K562 (cell line): ENCODE data around the gene RBBP8. TPM values are rescaled to one million over a fixed set of nuclear protein-coding genes. Genes with fewer than 3 reads are reported as not detected.

Experiments used
- CBFA2T2 ChIP-seq: fragments of 450-650 bp; conservative IDR thresholded peaks from 2 replicates; pipeline ENCODE4 v1.6.1; 2017; ENCODE audit warnings: mild to moderate bottlenecking
- CCNT2 ChIP-seq: IDR thresholded peaks from 2 replicates; pipeline ENCODE4 v1.6.1; 2011; ENCODE audit warnings: borderline replicate concordance, low read depth, mild to moderate bottlenecking, moderate library complexity, mixed read lengths, low read length; ENCODE audit not compliant: insufficient read length; ENCODE audit errors: extremely low read depth
- DACH1 ChIP-seq: fragments of 450-650 bp; IDR thresholded peaks from 2 replicates; pipeline ENCODE4 v1.6.1; 2018; ENCODE audit not compliant: partially characterized antibody
- HDAC1 ChIP-seq, 2 experiments: fragments of 450-650 bp; IDR thresholded peaks; 2 replicates each; pipeline ENCODE4 v1.6.1; 2016 to 2017; ENCODE audit warnings: inconsistent platforms in 1 of 2, mild to moderate bottlenecking in 1 of 2, moderate library complexity in 1 of 2
- PTBP1 ChIP-seq: fragments of 200-400 bp; formaldehyde crosslinking; IDR thresholded peaks from 2 replicates; pipeline ENCODE4 v1.6.1; 2017; ENCODE audit warnings: low read depth, low read length
- SAP30 ChIP-seq: fragments of 200-600 bp; sonication (generic); IDR thresholded peaks from 2 replicates; pipeline ENCODE4 v1.6.1; 2012; ENCODE audit warnings: borderline replicate concordance, low read depth, mild to moderate bottlenecking, moderate library complexity, low read length, control low read depth, inconsistent platforms; ENCODE audit not compliant: insufficient read depth, poor library complexity, severe bottlenecking
- SOX6 ChIP-seq: fragments of 450-650 bp; IDR thresholded peaks from 2 replicates; pipeline ENCODE4 v1.6.1; 2014; ENCODE audit warnings: mild to moderate bottlenecking
- ZNF175 ChIP-seq: fragments of 200-800 bp; sonication (Bioruptor generic); IDR thresholded peaks from 2 replicates; pipeline ENCODE4 v1.6.1; 2016; ENCODE audit warnings: low read depth, mild to moderate bottlenecking, missing genetic modification characterization, missing compliant biosample characterization
- ZNF592 ChIP-seq: fragments of 450-650 bp; IDR thresholded peaks from 2 replicates; pipeline ENCODE4 v1.6.1; 2017; ENCODE audit warnings: antibody characterized with exemption, mild to moderate bottlenecking
- polyA plus RNA-seq, 8 experiments: library from polyadenylated mRNA; depleted of rRNA in 4 of 8; stranded (reverse) in 5 of 8; unstranded in 3 of 8; fragments of >200 nt; fragmentation: Nextera tagmentation in 2 of 8; fragmentation: Illumina TruSeq in 1 of 8; extraction: Ambion mirVana in 2 of 8; extraction: Trizol in 1 of 8; gene quantifications; 2 replicates each; pipeline versions ENCODE4 v1.2.1 to v1.2.3, GENCODE V29; 2011 to 2014; ENCODE audit warnings: inconsistent platforms in 1 of 8, missing spikeins in 1 of 8
- total RNA-seq, 7 experiments: library from RNA; depleted of rRNA in 6 of 7; stranded (reverse); fragments of >200 nt in 6 of 7; fragmentation: Illumina TruSeq in 2 of 7; extraction: Trizol in 2 of 7; gene quantifications; 2 replicates each; pipeline versions ENCODE4 v1.2.1 to v1.2.3, GENCODE V29; 2011 to 2021; ENCODE audit warnings: low replicate concordance in 1 of 7
- TF ChIP-seq, protein P1 (sequence below), 3 experiments: IDR thresholded peaks in 2 of 3; conservative IDR thresholded peaks in 1 of 3; 2 replicates each; pipeline ENCODE4 v1.5.1; 2011 to 2012; ENCODE audit warnings: low read length in 3 of 3, mild to moderate bottlenecking in 3 of 3, control low read depth in 2 of 3, improper control_type of control experiment in 1 of 3, inconsistent platforms in 1 of 3, low read depth in 1 of 3, mixed read lengths in 1 of 3, moderate library complexity in 1 of 3; ENCODE audit not compliant: insufficient read depth in 2 of 3
- TF ChIP-seq, protein P2 (sequence below): fragments of 250-450 bp; sonication (Bioruptor Pico); IDR thresholded peaks from 2 replicates; pipeline ENCODE4 v1.5.0; 2021; ENCODE audit warnings: mild to moderate bottlenecking, moderate library complexity

The RBBP8 gene
- total and polyA plus RNA-seq, 9 of the 15 experiments (the other 6 are each of a cell fraction or from before 2014, with no cell fraction given): 28.4 to 63.1 (median 48.9) TPM

GRCh38 chr18:22933966-22934423 is 867 bp downstream of the RBBP8 start (continued):
- TF ChIP-seq CCNT2 (no peak), ZNF592 (peak; percentile 85), SOX6 (no peak), HDAC1 (IDR thresholded peaks at IDR 0.05) (peak in 1 of 2 experiments; percentile 44; a peak in 1 of 4 replicates), PTBP1 (no peak), CBFA2T2 (no peak), DACH1 (no peak), ZNF175 (no peak; the same call in 1 of the 2 replicates), SAP30 (no peak)
- TF ChIP-seq, protein P1, sequence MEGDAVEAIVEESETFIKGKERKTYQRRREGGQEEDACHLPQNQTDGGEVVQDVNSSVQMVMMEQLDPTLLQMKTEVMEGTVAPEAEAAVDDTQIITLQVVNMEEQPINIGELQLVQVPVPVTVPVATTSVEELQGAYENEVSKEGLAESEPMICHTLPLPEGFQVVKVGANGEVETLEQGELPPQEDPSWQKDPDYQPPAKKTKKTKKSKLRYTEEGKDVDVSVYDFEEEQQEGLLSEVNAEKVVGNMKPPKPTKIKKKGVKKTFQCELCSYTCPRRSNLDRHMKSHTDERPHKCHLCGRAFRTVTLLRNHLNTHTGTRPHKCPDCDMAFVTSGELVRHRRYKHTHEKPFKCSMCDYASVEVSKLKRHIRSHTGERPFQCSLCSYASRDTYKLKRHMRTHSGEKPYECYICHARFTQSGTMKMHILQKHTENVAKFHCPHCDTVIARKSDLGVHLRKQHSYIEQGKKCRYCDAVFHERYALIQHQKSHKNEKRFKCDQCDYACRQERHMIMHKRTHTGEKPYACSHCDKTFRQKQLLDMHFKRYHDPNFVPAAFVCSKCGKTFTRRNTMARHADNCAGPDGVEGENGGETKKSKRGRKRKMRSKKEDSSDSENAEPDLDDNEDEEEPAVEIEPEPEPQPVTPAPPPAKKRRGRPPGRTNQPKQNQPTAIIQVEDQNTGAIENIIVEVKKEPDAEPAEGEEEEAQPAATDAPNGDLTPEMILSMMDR (IDR thresholded peaks at IDR 0.05 in 2 of 3, conservative IDR thresholded peaks at IDR 0.05 in 1 of 3; ENCODE audit: insufficient read depth in 2 of 3, low read depth in 1 of 3, low read length in 3 of 3): no peak
- TF ChIP-seq, protein P2, sequence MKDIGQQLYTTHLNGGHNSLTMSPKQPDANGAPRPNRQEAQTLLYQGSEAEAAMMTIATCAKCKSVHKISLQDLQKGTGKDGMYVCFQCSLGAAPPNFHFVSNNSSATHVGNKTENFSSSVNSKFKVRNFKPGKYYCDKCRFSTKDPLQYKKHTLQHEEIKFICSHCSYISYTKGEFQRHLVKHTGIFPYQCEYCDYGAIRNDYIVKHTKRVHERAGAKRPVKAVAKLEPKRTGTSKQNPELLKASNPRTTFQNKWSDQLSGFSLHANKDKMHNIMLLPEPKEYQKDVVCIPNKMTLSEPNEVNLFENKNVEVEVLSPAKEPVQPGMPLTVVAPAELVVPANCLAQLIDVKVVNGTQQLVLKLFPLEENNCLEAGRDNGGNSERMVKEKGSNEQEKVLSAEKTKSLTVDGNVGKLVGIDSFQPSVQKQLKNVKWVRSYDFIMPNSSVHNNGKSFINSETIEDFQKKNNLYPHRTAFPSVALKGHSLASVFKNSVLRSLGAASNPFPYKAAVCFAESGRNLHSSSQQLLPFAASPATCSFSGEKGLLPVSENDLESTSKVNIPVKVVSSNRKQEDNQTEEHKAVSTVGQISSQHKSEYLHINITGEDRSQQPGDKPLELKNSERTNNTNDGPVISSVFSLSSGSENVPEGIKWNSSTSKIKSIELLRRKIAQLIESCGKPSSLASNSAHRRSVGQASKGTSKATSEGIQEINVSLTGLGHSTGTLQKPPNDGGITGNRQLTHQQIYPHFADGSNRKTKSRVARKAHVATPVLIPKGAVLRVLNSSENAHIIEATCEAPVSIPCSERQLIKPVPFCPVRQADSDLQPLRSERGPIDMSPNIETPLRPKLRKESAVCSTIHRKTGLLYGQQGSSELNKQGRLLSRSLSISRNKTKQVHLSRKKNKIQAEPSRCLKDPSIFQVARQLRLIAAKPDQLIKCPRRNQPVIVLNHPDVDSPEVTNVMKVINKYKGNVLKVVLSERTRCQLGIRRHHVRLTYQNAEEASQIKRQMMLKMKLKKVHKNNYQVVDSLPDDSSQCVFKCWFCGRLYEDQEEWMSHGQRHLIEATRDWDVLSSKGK: no peak
